NCI-H526 (cell line): ENCODE data around the gene ENPEP.
"Not testable (repeated sequence)": the region's sequence is repeated elsewhere in the genome, so short reads cannot be mapped to it uniquely, and the experiment has no call there.

Experiments
- DNase-seq, 2 experiments: peaks; one replicate each; lab custom pipeline; 2025; lab: John Stamatoyannopoulos, UW

ENPEP gene

GRCh38 chr4:110484029-110484428, 8.1 kb downstream of the ENPEP start:
- no peak for DNase-seq

GRCh38 chr4:110484767-110485166, 8.8 kb downstream of the ENPEP start:
- DNase-seq = no peak

GRCh38 chr4:110485452-110485851, 9.5 kb downstream of the ENPEP start:
- DNase-seq = no peak

GRCh38 chr4:110486256-110486655, 10.3 kb downstream of the ENPEP start:
- no peak for DNase-seq

GRCh38 chr4:110486850-110487249, 10.9 kb downstream of the ENPEP start:
- DNase-seq = not testable (repeated sequence)

- DNase-seq = no peak
Measured at GRCh38 chr4:110487873-110488272, 11.9 kb downstream of the ENPEP start.

- DNase-seq = no peak
Measured at GRCh38 chr4:110489901-110490508, 14.1 kb downstream of the ENPEP start.

- DNase-seq = no peak
Measured at GRCh38 chr4:110492522-110492921, 16.6 kb downstream of the ENPEP start.

GRCh38 chr4:110493520-110493919, 17.6 kb downstream of the ENPEP start:
- no peak for DNase-seq

GRCh38 chr4:110498420-110498819, 22.5 kb downstream of the ENPEP start:
- DNase-seq = no peak

- DNase-seq = no peak
Measured at GRCh38 chr4:110499126-110499525, 23.2 kb downstream of the ENPEP start.

GRCh38 chr4:110501826-110502225, 25.9 kb downstream of the ENPEP start:
- no peak for DNase-seq

GRCh38 chr4:110503270-110504083, 27.5 kb downstream of the ENPEP start:
- no peak for DNase-seq

GRCh38 chr4:110504084-110504435, 28.1 kb downstream of the ENPEP start:
- DNase-seq = no peak

GRCh38 chr4:110505440-110505839, 29.5 kb downstream of the ENPEP start:
- no peak for DNase-seq

GRCh38 chr4:110508827-110509710, 33.1 kb downstream of the ENPEP start:
- peak in 1 of 2 experiments; percentile 51 for DNase-seq

- DNase-seq = peak; percentile 50 to 82
Measured at GRCh38 chr4:110510277-110510676, 34.3 kb downstream of the ENPEP start.

- DNase-seq = peak; percentile 50 to 83
Measured at GRCh38 chr4:110510955-110511544, 35.1 kb downstream of the ENPEP start.

GRCh38 chr4:110512901-110513300, 36.9 kb downstream of the ENPEP start:
- no peak for DNase-seq

- peak in 1 of 2 experiments; percentile 64 for DNase-seq
Measured at GRCh38 chr4:110514889-110515479, 39.0 kb downstream of the ENPEP start.

- DNase-seq = peak in 1 of 2 experiments; percentile 3
Measured at GRCh38 chr4:110515676-110516075, 39.7 kb downstream of the ENPEP start.
